ENCODE results near the gene MMP1. TPM values are rescaled to one million over a fixed set of nuclear protein-coding genes. Genes with fewer than 3 reads are reported as not detected.
A peak's percentile ranks its signal among the peaks of the same experiment; 100 is the strongest.

MMP1 gene
- total and polyA plus RNA-seq, 4 donors, result 0.06 to 0.08 TPM; not detected in 2

- WGBS (ENCODE audit: insufficient coverage), result 100% methylated on average over 2 of the region's 7 CpGs
- H3K27ac ChIP-seq (ENCODE audit: low read depth, low read length), result no peak overlapping the region
- peaks cover 2% of the 10 kb centered on the region for H3K27me3 ChIP-seq (ENCODE audit: control insufficient read depth, insufficient read depth, low read length)
- peaks cover 4% of the 10 kb centered on the region for H3K4me1 ChIP-seq (ENCODE audit: control insufficient read depth, insufficient read depth, low read length)
- H3K36me3 ChIP-seq (ENCODE audit: control insufficient read depth, insufficient read depth, low read length), result no peaks in the 10 kb centered on the region
- H3K9me3 ChIP-seq (ENCODE audit: control insufficient read depth, insufficient read depth, low read length), result no peaks in the 10 kb centered on the region
- no peak overlapping the region for H3K4me3 ChIP-seq (ENCODE audit: low read depth, low read length)
- DNase-seq (ENCODE audit: low read depth in 4 of 6, low spot score in 6 of 6), result no peak
Measured at GRCh38 chr11:102832612-102833011, 34.7 kb upstream of the MMP1 start.

GRCh38 chr11:102831489-102832440, 33.8 kb upstream of the MMP1 start:
- WGBS (ENCODE audit: insufficient coverage), result 38% methylated on average over 30 of the region's 38 CpGs
- DNase-seq (ENCODE audit: low read depth in 4 of 6, low spot score in 6 of 6), result peak in 2 of 6 donors; percentile 34 to 60
- peaks cover 2% of the 10 kb centered on the region for H3K27me3 ChIP-seq (ENCODE audit: control insufficient read depth, insufficient read depth, low read length)
- H3K36me3 ChIP-seq (ENCODE audit: control insufficient read depth, insufficient read depth, low read length), result no peaks in the 10 kb centered on the region
- peaks cover 4% of the 10 kb centered on the region for H3K4me1 ChIP-seq (ENCODE audit: control insufficient read depth, insufficient read depth, low read length)
- peak overlapping the region; percentile 21 for H3K4me3 ChIP-seq (ENCODE audit: low read depth, low read length)
- no peaks in the 10 kb centered on the region for H3K9me3 ChIP-seq (ENCODE audit: control insufficient read depth, insufficient read depth, low read length)
- no peak overlapping the region for H3K27ac ChIP-seq (ENCODE audit: low read depth, low read length)

GRCh38 chr11:102831128-102831488, 33.1 kb upstream of the MMP1 start:
- Histone ChIP-seq H3K9me3 (ENCODE audit: control insufficient read depth, insufficient read depth, low read length) (peaks cover 1% of the 10 kb centered on the region), H3K4me3 (ENCODE audit: low read depth, low read length) (no peak overlapping the region), H3K4me1 (ENCODE audit: control insufficient read depth, insufficient read depth, low read length) (peaks cover 4% of the 10 kb centered on the region), H3K27ac (ENCODE audit: low read depth, low read length) (no peak overlapping the region), H3K36me3 (ENCODE audit: control insufficient read depth, insufficient read depth, low read length) (no peaks in the 10 kb centered on the region), H3K27me3 (ENCODE audit: control insufficient read depth, insufficient read depth, low read length) (peaks cover 2% of the 10 kb centered on the region)
- no peak for DNase-seq (ENCODE audit: low read depth in 4 of 6, low spot score in 6 of 6)
- WGBS (ENCODE audit: insufficient coverage), result 67% methylated on average over 1 of the region's 2 CpGs

DNA sequence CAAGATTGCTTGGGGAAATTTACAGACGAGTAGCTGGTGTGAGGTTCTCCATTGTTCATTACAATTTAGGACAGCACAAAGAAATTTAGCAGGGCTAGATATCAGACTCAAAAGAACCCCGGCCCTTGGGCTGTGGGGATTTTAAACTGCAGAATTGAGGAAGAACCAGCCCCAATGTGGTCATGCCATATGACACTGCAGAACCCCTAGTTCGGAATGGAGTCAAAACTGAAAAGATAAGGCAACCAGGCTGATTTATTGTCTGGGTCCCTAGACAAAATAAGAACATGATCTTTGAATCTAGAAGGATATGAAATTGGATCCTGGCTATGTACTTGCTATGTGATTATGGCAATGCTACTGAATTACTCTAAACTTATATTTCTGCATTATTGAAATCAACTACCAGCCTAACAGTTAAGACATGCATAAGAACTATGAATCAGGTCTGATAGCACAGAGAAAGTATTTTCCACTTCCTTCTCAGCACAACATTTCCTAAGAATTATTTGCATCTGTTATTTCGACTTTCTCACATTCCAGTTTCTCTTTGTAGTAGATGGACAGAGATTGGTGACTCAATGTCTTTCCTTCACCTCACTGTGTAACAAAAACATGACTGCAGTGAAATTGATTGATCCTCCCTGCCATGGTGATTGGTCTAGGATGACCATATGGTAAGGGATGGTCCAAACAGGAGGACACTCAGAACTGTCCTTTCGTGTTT, 32.2 kb upstream of the MMP1 start:
- Histone ChIP-seq H3K4me1 (ENCODE audit: control insufficient read depth, insufficient read depth, low read length) (peaks cover 4% of the 10 kb centered on the region), H3K4me3 (ENCODE audit: low read depth, low read length) (no peak overlapping the region), H3K9me3 (ENCODE audit: control insufficient read depth, insufficient read depth, low read length) (peaks cover 3% of the 10 kb centered on the region), H3K36me3 (ENCODE audit: control insufficient read depth, insufficient read depth, low read length) (no peaks in the 10 kb centered on the region), H3K27ac (ENCODE audit: low read depth, low read length) (no peak overlapping the region), H3K27me3 (ENCODE audit: control insufficient read depth, insufficient read depth, low read length) (peaks cover 2% of the 10 kb centered on the region)
- WGBS (ENCODE audit: insufficient coverage), result 87% methylated on average over 3 of the region's 5 CpGs
- DNase-seq (ENCODE audit: low read depth in 4 of 6, low spot score in 6 of 6), result no peak

DNA sequence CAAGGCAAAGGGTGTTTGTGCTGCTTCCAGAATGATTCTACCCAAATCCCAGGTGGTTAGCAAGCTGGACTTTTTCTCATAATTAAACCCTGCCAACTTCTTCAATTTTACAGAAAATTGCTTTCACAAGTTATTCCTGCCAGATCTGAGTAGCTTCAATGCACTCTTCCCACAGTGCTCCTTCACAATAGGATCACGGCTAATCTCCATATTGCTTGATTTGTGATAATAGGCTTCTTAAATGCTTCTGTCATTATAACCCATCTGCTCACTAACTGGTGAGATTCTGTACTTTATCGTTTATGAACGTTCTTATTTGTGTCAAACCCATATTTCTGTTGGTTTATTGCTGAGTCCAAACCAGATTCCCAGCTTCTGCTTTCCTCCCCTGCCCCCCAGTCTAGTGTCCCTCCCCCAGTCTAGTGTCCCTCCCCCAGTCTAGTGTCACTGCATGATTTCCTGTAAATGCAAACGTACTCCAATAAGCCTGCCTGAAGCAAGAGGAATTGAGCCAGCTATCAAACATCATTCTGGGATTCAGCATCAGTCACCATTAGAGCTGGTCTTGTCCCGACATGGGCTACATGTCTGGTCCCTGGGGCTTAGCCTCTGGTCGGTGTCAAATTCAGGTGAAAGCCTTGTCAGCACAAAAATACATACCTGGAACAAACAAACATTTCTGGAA, 31.5 kb upstream of the MMP1 start:
- DNase-seq (ENCODE audit: low read depth in 4 of 6, low spot score in 6 of 6), result peak in 2 of 6 donors; percentile 59 to 86
- Histone ChIP-seq H3K4me3 (ENCODE audit: low read depth, low read length) (no peak overlapping the region), H3K36me3 (ENCODE audit: control insufficient read depth, insufficient read depth, low read length) (no peaks in the 10 kb centered on the region), H3K27ac (ENCODE audit: low read depth, low read length) (no peak overlapping the region), H3K27me3 (ENCODE audit: control insufficient read depth, insufficient read depth, low read length) (peaks cover 2% of the 10 kb centered on the region), H3K9me3 (ENCODE audit: control insufficient read depth, insufficient read depth, low read length) (peaks cover 3% of the 10 kb centered on the region), H3K4me1 (ENCODE audit: control insufficient read depth, insufficient read depth, low read length) (peaks cover 4% of the 10 kb centered on the region)
- WGBS (ENCODE audit: insufficient coverage), result 50% methylated on average over 3 of the region's 6 CpGs

GRCh38 chr11:102824556-102824955, 26.6 kb upstream of the MMP1 start:
- Histone ChIP-seq H3K36me3 (ENCODE audit: control insufficient read depth, insufficient read depth, low read length) (no peaks in the 10 kb centered on the region), H3K4me1 (ENCODE audit: control insufficient read depth, insufficient read depth, low read length) (no peaks in the 10 kb centered on the region), H3K27ac (ENCODE audit: low read depth, low read length) (no peak overlapping the region), H3K4me3 (ENCODE audit: low read depth, low read length) (no peak overlapping the region), H3K27me3 (ENCODE audit: control insufficient read depth, insufficient read depth, low read length) (no peaks in the 10 kb centered on the region), H3K9me3 (ENCODE audit: control insufficient read depth, insufficient read depth, low read length) (peaks cover 6% of the 10 kb centered on the region)
- no peak for DNase-seq (ENCODE audit: low read depth in 4 of 6, low spot score in 6 of 6)
- WGBS (ENCODE audit: insufficient coverage), result no CpG with 5 or more reads among the region's 1 CpG

DNA sequence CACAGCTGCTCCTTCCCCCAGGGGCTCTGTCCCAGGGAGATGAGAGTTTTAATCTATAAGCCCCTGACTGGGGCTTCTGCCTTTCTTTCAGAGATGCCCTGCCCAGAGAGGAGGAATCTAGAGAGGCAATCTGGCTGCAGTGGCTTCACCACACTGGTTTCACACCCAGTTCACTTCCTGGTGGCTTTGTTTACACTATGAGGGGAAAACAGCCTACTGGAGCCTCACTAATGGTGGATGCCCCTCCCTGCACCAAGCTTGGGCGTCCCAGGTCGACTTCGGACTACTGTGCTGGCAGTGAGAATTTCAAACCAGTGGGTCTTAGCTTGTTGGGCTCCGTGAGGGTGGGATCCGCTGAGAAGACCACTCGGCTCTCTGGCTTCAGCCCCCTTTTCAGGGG, 21.5 kb upstream of the MMP1 start:
- Histone ChIP-seq H3K27ac (ENCODE audit: low read depth, low read length) (no peak overlapping the region), H3K4me1 (ENCODE audit: control insufficient read depth, insufficient read depth, low read length) (no peaks in the 10 kb centered on the region), H3K4me3 (ENCODE audit: low read depth, low read length) (no peak overlapping the region), H3K36me3 (ENCODE audit: control insufficient read depth, insufficient read depth, low read length) (no peaks in the 10 kb centered on the region), H3K27me3 (ENCODE audit: control insufficient read depth, insufficient read depth, low read length) (no peaks in the 10 kb centered on the region), H3K9me3 (ENCODE audit: control insufficient read depth, insufficient read depth, low read length) (peaks cover 3% of the 10 kb centered on the region)
- no peak for DNase-seq (ENCODE audit: low read depth in 4 of 6, low spot score in 6 of 6)
- 93% methylated on average over 6 of the region's 6 CpGs for WGBS (ENCODE audit: insufficient coverage)

DNA sequence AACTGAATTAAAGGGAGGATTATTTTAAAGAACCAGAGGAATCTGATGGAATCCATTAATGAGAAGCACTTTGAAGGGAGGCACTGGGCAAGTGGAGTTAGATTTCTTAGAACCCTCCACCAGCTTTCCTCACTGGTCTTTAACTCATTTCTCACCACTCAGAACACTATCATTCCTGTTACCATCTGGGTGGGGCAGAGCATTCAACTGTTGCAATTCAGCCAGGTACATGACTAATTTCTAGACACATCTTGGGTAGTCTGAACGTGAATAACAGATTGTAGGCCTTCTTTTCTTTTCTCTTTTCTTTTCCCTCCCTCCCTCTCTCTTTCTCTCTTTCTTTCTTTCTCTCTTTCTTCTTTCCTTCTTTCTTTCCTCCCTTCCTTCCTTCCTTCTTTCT, 15.5 kb upstream of the MMP1 start:
- no peaks in the 10 kb centered on the region for H3K27me3 ChIP-seq (ENCODE audit: control insufficient read depth, insufficient read depth, low read length)
- H3K4me3 ChIP-seq (ENCODE audit: low read depth, low read length), result no peak overlapping the region
- no peaks in the 10 kb centered on the region for H3K4me1 ChIP-seq (ENCODE audit: control insufficient read depth, insufficient read depth, low read length)
- WGBS (ENCODE audit: insufficient coverage), result 88% methylated on average over 1 of the region's 1 CpG
- H3K36me3 ChIP-seq (ENCODE audit: control insufficient read depth, insufficient read depth, low read length), result no peaks in the 10 kb centered on the region
- DNase-seq (ENCODE audit: low read depth in 4 of 6, low spot score in 6 of 6), result no peak
- H3K27ac ChIP-seq (ENCODE audit: low read depth, low read length), result no peak overlapping the region
- H3K9me3 ChIP-seq (ENCODE audit: control insufficient read depth, insufficient read depth, low read length), result no peaks in the 10 kb centered on the region

DNA sequence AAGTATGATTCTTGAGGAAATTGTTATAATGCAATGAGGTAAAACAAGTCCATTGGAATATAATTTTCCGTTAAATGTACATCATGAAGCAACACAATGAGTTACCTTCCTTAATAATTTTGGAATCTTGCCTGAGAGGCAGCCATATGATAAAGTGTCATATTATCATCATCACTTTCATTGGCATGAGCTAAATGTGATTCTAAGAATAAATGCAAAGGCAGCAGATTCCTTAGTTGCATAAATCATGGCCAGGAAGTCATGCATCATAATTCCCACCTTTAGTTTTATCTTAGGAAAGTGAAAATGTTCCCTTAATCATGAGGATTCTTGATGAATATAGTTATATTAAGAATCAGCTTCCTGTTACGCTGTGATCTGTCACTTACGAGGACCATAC, 14.2 kb upstream of the MMP1 start:
- no peak overlapping the region for H3K27ac ChIP-seq (ENCODE audit: low read depth, low read length)
- no peak overlapping the region for H3K4me3 ChIP-seq (ENCODE audit: low read depth, low read length)
- peak in 2 of 6 donors; percentile 12 to 32 for DNase-seq (ENCODE audit: low read depth in 4 of 6, low spot score in 6 of 6)
- no peaks in the 10 kb centered on the region for H3K4me1 ChIP-seq (ENCODE audit: control insufficient read depth, insufficient read depth, low read length)
- no peaks in the 10 kb centered on the region for H3K9me3 ChIP-seq (ENCODE audit: control insufficient read depth, insufficient read depth, low read length)
- H3K36me3 ChIP-seq (ENCODE audit: control insufficient read depth, insufficient read depth, low read length), result no peaks in the 10 kb centered on the region
- no peaks in the 10 kb centered on the region for H3K27me3 ChIP-seq (ENCODE audit: control insufficient read depth, insufficient read depth, low read length)
- no CpG with 5 or more reads among the region's 3 CpGs for WGBS (ENCODE audit: insufficient coverage)
